Neutrophil (primary cell): ENCODE results near the gene KIF25.

Source experiments
- H3K27ac ChIP-seq: fragments of 200-600 bp; sonication (generic); 2 replicates; pipeline ENCODE4 v1.5.1; 2016; ENCODE audit warnings: mild to moderate bottlenecking, moderate library complexity
- H3K27me3 ChIP-seq: fragments of 200-600 bp; sonication (generic); 2 replicates; pipeline ENCODE4 v1.6.0; 2016; ENCODE audit warnings: mild to moderate bottlenecking
- H3K36me3 ChIP-seq: fragments of 200-600 bp; sonication (generic); 2 replicates; pipeline ENCODE4 v1.5.1; 2017
- H3K4me1 ChIP-seq, 2 experiments: fragments of 200-600 bp in 1 of 2; sonication (generic) in 1 of 2; 1 replicate in 1 of 2; 2 replicates in 1 of 2; pipeline versions ENCODE4 v1.5.1 to v1.6.1; 2013 to 2016; ENCODE audit warnings: low read depth in 1 of 2, low read length in 1 of 2, mild to moderate bottlenecking in 1 of 2, moderate library complexity in 1 of 2; ENCODE audit not compliant: control insufficient read depth in 1 of 2, insufficient read depth in 1 of 2
- H3K4me3 ChIP-seq, 2 experiments: fragments of 200-600 bp in 1 of 2; sonication (generic) in 1 of 2; 1 replicate in 1 of 2; 2 replicates in 1 of 2; pipeline ENCODE4 v1.5.1; 2013 to 2016; ENCODE audit warnings: low read depth in 1 of 2, low read length in 1 of 2, mild to moderate bottlenecking in 1 of 2, moderate library complexity in 1 of 2
- H3K9me3 ChIP-seq: fragments of 200-600 bp; sonication (generic); 2 replicates; pipeline ENCODE4 v1.5.1; 2016
- TF ChIP-seq, protein P1 (sequence below): fragments of 200-600 bp; sonication (generic); IDR thresholded peaks from 2 replicates; pipeline ENCODE4 v1.5.1; 2016; ENCODE audit warnings: antibody characterized with exemption

KIF25 gene

GRCh38 chr6:168061269-168062210 lies 64.1 kb downstream of the KIF25 start:
- Histone ChIP-seq H3K36me3 (no peaks in the 10 kb centered on the region), H3K9me3 (no peaks in the 10 kb centered on the region), H3K27me3 (no peaks in the 10 kb centered on the region), H3K27ac (no peak overlapping the region), H3K4me3 (no peak overlapping the region), H3K4me1 (no peaks in the 10 kb centered on the region)
- TF ChIP-seq, protein P1, sequence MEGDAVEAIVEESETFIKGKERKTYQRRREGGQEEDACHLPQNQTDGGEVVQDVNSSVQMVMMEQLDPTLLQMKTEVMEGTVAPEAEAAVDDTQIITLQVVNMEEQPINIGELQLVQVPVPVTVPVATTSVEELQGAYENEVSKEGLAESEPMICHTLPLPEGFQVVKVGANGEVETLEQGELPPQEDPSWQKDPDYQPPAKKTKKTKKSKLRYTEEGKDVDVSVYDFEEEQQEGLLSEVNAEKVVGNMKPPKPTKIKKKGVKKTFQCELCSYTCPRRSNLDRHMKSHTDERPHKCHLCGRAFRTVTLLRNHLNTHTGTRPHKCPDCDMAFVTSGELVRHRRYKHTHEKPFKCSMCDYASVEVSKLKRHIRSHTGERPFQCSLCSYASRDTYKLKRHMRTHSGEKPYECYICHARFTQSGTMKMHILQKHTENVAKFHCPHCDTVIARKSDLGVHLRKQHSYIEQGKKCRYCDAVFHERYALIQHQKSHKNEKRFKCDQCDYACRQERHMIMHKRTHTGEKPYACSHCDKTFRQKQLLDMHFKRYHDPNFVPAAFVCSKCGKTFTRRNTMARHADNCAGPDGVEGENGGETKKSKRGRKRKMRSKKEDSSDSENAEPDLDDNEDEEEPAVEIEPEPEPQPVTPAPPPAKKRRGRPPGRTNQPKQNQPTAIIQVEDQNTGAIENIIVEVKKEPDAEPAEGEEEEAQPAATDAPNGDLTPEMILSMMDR: no peak

GRCh38 chr6:168062346-168063289 lies 65.1 kb downstream of the KIF25 start:
- TF ChIP-seq, protein P1: no peak
- Histone ChIP-seq H3K27me3 (no peaks in the 10 kb centered on the region), H3K9me3 (no peaks in the 10 kb centered on the region), H3K27ac (no peak overlapping the region), H3K36me3 (no peaks in the 10 kb centered on the region), H3K4me1 (no peaks in the 10 kb centered on the region), H3K4me3 (no peak overlapping the region)

DNA sequence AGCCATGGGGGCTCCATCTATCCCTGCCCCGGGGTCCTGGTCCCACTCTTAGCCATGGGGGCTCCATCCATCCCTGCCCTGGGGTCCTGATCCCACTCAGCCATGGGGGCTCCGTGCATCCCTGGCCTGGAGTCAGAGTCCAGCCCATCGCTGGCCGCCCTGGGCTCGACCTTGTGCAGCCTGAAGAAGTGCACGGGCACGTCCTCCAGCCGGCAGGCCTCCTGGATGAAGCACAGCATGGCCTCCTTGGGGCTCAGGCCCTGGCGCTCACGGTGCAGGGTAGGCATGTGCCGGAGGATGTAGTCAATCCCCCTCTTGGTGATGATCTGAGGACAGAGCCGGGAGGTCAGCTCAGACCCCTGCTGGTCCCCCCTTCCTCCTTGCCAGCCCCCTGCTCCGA lies 66.0 kb downstream of the KIF25 start:
- TF ChIP-seq, protein P1: no peak
- H3K27me3 ChIP-seq: no peaks in the 10 kb centered on the region
- H3K9me3 ChIP-seq: no peaks in the 10 kb centered on the region

DNA sequence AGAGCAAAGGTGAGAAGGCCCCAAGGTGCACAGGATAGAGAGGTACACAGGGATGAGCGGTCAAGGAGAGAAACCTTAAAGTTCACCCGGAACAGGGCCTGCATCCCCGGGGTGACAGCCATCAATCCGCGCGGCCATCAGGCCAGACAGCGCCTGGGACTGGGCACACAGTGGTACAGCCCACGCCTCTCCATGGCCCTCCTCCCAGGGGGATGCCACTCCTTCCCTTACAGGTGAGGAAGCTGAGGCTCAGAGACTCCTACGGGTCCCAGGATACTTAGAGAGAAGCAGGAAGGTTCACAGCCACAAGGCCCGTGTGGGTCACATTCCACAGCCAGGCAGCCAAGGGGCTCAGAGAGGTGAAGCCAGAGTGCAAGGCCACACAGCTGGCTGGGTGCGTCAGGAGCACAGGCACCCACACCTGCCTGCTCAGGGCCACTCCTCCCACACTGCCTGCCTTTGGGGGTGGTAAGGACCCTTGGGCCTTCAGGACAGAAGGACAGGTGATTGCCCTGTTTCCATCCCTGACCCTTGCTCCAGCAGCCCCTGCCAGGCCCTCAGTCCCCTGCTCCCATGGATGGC lies 66.8 kb downstream of the KIF25 start:
- Histone ChIP-seq H3K4me1 (no peaks in the 10 kb centered on the region), H3K27ac (no peak overlapping the region), H3K27me3 (no peaks in the 10 kb centered on the region), H3K9me3 (no peaks in the 10 kb centered on the region), H3K36me3 (no peaks in the 10 kb centered on the region), H3K4me3 (no peak overlapping the region)
- TF ChIP-seq, protein P1: no peak

More for the DNA sequence above, 66.0 kb downstream of the KIF25 start:
- H3K36me3 ChIP-seq: no peaks in the 10 kb centered on the region
- H3K27ac ChIP-seq: no peak overlapping the region
- no peaks in the 10 kb centered on the region for H3K4me1 ChIP-seq
- no peak overlapping the region for H3K4me3 ChIP-seq

GRCh38 chr6:168067081-168067759 lies 69.7 kb downstream of the KIF25 start:
- TF ChIP-seq, protein P1: no peak
- Histone ChIP-seq H3K27ac (no peak overlapping the region), H3K36me3 (no peaks in the 10 kb centered on the region), H3K4me3 (no peak overlapping the region), H3K9me3 (no peaks in the 10 kb centered on the region), H3K4me1 (no peaks in the 10 kb centered on the region), H3K27me3 (no peaks in the 10 kb centered on the region)
